ENCODE measurements around the gene ANO10. TPM values are rescaled to one million over a fixed set of nuclear protein-coding genes. Genes with fewer than 3 reads are reported as not detected.

Gene ANO10
- total RNA-seq, 1 donor from 2014 or later = 39.1 TPM

- no peak for DNase-seq (ENCODE audit: low spot score in 2 of 2)
Measured at GRCh38 chr3:43389388-43390254, 232.2 kb downstream of the ANO10 start.

GRCh38 chr3:43388915-43389314, 232.9 kb downstream of the ANO10 start:
- DNase-seq (ENCODE audit: low spot score in 2 of 2) (no peak), FAIRE-seq (no peak)

More at GRCh38 chr3:43389388-43390254, 232.2 kb downstream of the ANO10 start:
- no peak for FAIRE-seq

GRCh38 chr3:43388175-43388574, 233.6 kb downstream of the ANO10 start:
- FAIRE-seq = no peak
- no peak for DNase-seq (ENCODE audit: low spot score in 2 of 2)

DNA sequence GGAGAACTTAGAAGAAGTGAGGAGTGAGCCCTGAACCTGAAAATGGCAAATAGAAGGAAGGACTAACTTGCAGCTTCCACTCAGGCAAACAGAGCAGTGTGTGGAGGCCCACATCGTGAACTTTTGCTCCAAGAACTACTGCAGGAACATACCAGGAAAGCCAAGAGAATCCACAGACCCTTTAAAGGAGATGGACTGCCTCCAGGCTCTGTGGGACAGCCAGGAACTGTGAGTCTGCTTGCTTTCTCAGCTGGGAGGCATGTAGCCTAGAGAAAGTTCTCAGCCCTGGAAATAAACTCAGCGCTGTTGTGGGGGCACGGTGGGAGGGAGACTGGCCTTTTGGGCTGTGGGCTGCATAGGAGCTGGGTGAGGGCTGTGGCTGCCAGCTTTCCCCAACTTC, 242.5 kb downstream of the ANO10 start:
- DNase-seq (ENCODE audit: low spot score in 2 of 2) (no peak), FAIRE-seq (no peak)

DNA sequence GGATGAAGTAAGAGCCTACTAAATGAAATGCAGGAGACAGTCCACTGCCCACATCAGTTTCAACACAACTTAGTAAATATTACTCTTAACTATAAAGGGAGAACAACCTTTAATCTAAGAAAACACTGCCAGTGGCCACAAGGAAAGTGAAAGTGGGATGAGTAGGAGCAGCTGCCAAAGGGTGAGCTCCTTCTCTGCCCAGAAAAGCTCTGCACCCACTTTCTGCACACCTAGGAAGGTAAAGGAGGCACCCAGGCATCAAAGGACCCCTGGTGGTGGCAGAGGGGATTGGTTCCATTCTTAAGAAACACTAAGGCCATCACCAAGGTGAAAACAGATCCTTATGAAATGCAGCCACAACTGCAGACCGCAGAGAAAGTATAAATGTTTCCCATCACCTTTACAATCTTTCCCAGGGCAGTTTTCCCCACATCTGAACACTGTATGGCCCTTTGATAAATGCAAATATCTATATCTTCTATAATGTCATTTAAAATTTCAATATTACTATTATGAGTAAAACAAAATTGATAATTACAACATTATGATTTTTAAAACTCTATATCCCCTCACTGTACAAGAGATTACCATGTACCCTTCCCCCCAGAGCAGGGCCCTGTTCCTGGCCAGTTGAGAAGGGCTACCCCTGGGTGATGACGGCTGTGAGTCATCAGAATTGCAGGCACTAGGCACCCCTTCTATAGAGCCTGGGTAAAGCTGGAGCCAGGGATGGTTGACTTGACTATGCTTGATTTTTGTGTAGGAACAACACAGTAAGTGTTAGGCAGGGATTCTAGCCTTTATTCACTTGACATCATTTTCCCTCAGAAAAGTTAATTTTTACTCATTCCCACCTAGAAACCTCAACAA, 243.5 kb downstream of the ANO10 start:
- no peak for FAIRE-seq

DNA sequence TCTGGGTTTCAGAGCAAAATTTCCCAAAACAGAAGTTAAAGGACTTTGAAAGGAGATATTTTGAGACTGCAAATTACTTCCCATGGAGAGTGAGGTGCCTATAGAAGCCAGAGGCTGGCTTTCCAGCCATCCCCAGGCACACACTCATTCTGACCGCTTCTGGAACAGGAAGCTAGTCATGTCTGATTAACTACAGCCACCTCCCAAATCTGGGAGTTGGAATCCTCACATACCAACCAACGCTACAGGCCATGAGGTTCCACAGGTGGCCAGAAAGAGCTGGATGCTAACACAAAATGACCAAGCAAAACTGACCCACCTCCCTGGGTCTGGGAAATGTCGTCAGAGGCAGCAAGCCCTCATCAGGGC, 248.3 kb downstream of the ANO10 start:
- FAIRE-seq = no peak

More for the DNA sequence above, 243.5 kb downstream of the ANO10 start:
- no peak for DNase-seq (ENCODE audit: low spot score in 2 of 2)

DNA sequence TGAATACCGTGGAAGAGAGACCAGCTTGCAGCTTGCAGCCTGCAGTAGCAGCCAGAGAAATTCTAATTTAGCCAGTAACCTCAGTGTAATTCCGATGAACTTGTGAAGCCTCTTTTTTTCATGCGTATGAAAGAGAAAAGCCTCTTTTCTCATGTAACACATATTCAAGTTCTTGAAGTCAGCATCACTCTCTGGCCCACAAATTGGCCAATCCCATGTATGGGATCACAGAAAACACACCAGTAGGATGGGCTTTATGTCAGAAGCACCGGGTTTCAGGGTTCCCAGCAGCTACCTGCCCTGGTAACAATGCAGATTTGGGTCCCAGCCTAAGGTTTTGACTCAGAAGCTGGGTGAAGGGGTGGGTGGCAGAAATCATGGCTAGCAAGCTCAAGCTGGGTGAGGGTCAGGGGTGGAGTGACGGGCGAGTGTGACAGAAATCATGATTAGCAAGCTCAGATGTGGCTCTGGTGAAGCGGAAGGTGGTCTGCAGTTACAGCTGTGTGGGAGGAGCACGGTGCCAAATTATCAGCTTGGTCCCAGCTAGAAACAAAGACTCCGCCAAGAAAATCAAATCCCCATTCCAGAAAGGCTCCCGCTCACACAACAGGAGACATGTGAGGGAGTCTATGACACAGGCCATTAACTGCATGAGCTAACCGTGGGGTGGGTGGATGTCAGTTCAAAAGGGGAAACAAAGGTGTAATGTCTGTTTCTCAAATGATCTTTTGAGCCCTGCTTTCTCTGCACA, 248.8 kb downstream of the ANO10 start:
- FAIRE-seq (no peak), DNase-seq (ENCODE audit: low spot score in 2 of 2) (no peak)

More for the DNA sequence above, 248.3 kb downstream of the ANO10 start:
- DNase-seq (ENCODE audit: low spot score in 2 of 2) = no peak

DNA sequence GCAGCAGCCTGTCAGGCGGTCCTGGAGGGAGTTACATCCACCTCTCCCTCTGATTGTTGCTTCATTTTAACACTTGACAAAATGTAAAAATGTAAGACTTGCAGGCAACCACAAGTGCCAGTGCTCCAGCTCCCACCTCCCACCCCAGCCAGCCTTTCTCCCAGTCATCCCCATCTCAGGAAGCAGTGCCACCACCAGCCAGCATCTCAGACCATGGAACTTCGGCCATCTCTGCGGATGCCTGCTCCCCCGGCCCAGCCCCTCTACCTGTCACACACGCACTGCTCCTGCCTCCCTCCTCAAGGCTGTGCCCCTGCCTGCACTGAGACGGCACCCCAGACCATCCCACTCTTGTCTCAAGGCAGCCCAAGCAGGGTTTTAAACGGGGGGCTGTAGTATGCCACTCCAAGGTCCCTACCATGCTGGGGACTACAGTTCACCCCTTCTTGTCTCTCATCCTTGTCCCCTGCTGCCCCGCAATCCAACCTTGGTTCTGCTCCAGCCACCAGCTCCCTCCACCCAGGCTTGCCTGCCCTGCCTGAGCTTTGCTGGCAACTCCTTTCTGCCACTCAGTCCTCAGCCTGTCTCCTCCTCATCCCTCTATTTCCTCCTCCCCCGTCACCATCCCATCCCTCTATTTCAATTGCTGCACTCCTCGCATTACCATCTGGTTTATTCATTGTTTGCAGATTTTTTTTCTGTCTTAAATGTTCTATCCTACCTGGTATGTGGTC, 249.6 kb downstream of the ANO10 start:
- FAIRE-seq (no peak), DNase-seq (ENCODE audit: low spot score in 2 of 2) (no peak)

GRCh38 chr3:43371494-43371893, 250.3 kb downstream of the ANO10 start:
- FAIRE-seq = no peak
- no peak for DNase-seq (ENCODE audit: low spot score in 2 of 2)

GRCh38 chr3:43370293-43370980, 251.4 kb downstream of the ANO10 start:
- DNase-seq (ENCODE audit: low spot score in 2 of 2) = no peak
- no peak for FAIRE-seq

- DNase-seq (ENCODE audit: low spot score in 2 of 2) (no peak), FAIRE-seq (no peak)
Measured at GRCh38 chr3:43369404-43370292, 252.2 kb downstream of the ANO10 start.

DNA sequence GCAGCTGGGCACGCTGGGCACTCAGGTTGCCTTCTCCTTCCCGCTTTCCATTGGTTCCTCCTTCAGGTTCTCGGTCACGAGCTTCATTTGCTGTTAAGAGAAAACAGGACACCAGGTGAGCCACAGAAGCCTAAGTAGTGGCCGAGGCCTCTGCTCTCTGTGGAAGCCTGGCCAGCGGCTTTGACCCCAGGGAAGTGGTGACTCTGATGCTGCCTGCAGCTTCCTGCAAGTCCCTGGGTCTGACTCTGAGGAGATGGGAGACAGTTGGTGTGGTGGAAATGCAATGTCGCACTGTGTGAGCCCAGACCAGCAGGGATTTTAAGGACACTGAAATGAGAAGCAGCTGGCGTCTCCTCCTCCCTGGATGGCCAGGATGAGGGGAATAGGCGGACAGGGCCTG, 254.9 kb downstream of the ANO10 start:
- DNase-seq (ENCODE audit: low spot score in 2 of 2) (no peak), FAIRE-seq (no peak)

- FAIRE-seq = no peak
- DNase-seq (ENCODE audit: low spot score in 2 of 2) = no peak
Measured at GRCh38 chr3:43366481-43366880, 255.3 kb downstream of the ANO10 start.

DNA sequence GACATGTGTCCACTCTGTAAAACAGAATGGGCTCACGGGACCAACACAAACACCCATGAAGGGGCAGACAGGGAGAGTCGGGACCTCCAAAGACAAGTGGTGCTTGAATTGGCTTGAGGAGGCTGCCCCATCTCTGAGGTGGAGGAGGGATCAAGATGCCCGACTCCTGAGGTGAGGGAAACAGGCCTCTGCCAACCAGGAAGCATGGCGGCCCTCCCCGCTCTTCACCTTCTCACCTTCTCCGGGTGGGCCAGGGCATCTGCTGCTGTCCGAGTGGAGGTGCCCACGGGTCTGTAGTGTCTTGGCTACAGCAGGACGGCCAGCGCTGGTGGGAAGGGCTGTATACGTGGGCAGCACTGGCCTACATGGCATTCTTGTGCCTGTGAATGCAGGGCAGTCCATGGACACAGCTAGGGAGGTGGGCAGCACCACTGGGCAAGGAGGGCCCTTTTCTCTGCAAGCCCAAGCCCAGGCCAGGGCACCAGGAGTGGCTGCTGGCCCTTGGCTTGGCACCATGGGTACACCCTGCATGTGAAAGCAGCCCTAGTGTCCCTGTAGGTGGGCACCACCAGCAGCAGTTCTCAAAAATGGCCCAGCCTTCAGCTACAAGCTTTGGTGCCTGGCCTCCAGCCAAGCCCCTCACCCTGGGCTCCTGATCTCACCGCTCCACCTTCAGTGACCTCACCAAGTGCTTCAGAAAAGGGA, 256.1 kb downstream of the ANO10 start:
- FAIRE-seq (no peak), DNase-seq (ENCODE audit: low spot score in 2 of 2) (no peak)

DNA sequence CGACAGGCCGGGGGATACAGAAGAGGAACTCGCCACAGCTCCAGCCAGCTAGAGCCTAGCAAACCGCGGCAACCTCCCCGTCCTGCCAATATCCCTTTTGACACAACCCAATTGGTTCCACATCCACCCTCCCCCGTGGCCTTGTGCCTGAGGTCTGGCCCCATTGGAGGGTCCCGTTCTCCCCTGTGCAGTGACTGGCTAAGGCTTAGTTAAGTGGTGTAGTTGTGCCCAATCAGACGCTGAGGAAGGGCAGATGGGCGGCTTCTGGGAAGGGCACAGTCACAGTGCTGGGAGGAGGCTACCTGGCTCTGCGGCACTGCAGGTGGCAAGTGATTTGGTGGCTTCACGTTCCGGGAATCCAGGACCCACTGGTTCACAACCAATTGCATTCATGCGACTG, 256.9 kb downstream of the ANO10 start:
- no peak for FAIRE-seq

DNA sequence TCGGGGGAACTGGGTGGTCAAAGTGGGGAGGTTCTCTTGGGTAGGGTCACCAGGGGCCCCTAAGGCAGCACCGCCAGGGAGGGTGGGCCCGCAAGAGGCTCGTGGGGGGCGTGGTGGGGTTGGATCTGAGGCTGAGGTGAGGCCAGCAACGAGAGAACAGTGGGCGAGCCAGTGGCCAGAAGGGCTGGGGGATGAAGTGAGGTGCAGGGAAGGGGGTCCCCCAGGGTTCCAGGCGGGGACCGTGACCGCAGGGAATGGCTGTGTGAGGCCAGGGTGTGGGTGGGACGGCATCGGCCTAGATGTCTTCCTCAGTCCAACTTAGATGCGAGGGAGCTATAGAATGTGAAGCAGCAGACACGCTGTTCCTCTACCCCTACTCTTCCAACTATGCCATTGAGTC, 257.3 kb downstream of the ANO10 start:
- no peak for FAIRE-seq

More for the DNA sequence above, 256.9 kb downstream of the ANO10 start:
- no peak for DNase-seq (ENCODE audit: low spot score in 2 of 2)

DNA sequence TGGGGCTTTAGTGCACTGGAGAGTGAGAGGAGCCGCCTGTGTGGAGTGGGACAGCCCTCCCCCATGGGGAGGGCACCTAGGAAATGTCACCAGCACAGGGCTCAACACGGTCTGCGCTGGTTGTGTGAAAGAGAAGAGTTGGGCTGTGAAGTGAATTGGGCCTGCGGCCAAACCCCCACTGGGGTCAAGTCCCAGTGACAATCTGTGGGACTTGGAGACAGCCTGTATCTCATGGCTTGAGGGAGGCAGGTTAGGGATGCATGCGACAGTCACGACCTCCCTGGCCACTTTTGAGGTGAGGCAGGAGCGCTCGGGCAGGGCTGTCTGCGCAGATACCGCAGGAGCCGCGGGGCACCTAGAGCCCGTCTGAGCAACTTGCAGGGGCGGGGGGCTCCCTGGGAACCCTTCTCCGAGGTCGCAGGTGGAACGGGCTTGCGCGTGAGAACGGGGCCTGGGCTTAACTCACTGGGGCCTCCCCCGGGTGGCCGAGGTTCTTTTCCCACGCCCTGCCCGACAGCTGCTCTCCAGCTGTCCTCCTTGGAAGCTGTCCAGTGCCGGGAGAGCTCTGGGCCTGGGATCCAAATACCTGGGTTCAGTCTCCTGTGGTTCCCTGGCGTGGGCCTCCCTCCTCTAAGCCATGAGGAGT, 258.1 kb downstream of the ANO10 start:
- FAIRE-seq (no peak), DNase-seq (ENCODE audit: low spot score in 2 of 2) (no peak)

More for the DNA sequence above, 257.3 kb downstream of the ANO10 start:
- DNase-seq (ENCODE audit: low spot score in 2 of 2) = no peak

Data from frontal cortex (tissue), 4 donors.